Mesothelial cell of epicardium (in vitro differentiated cells): ENCODE results near the gene DENND1A. TPM values are rescaled to one million over a fixed set of nuclear protein-coding genes. Genes with fewer than 3 reads are reported as not detected.

Experiments used
- DNase-seq, 2 experiments: peaks; one replicate each; pipeline ENCODE4 v3.0.0; 2021; ENCODE audit warnings: low spot score in 2 of 2; ENCODE audit not compliant: unreplicated experiment in 2 of 2
- H3K27ac Mint-ChIP-seq: 2 replicates; pipeline ENCODE4 v1.8.0; 2021; ENCODE audit warnings: mixed read lengths
- H3K27me3 Mint-ChIP-seq: 2 replicates; pipeline ENCODE4 v1.8.0; 2021; ENCODE audit warnings: low read depth, mixed read lengths
- H3K36me3 Mint-ChIP-seq: 2 replicates; pipeline ENCODE4 v1.8.0; 2021; ENCODE audit warnings: mixed read lengths
- H3K4me1 Mint-ChIP-seq: 2 replicates; pipeline ENCODE4 v1.8.0; 2021; ENCODE audit warnings: mixed read lengths
- H3K4me3 Mint-ChIP-seq: 2 replicates; pipeline ENCODE4 v1.8.0; 2021; ENCODE audit warnings: mild to moderate bottlenecking, moderate library complexity, mixed read lengths
- H3K9me3 Mint-ChIP-seq: 2 replicates; pipeline ENCODE4 v1.8.0; 2021; ENCODE audit warnings: mixed read lengths
- total RNA-seq: library from RNA; stranded (reverse); gene quantifications from 3 replicates; pipeline ENCODE4 v1.2.1, GENCODE V29; 2021
- TF ChIP-seq, protein P1 (sequence below): fragments of 200-600 bp; sonication (generic); IDR thresholded peaks from one replicate; pipeline ENCODE4 v1.5.0; 2021; ENCODE audit warnings: antibody characterized with exemption; ENCODE audit not compliant: unreplicated experiment

Gene DENND1A
- total RNA-seq, 1 donor from 2014 or later = 23.4 TPM

GRCh38 chr9:123376218-123377071 lies 553.5 kb downstream of the DENND1A start:
- Mint-ChIP-seq H3K4me3 (no peak overlapping the region), H3K4me1 (peaks cover 68% of the 10 kb centered on the region), H3K36me3 (peaks cover 7% of the 10 kb centered on the region), H3K27ac (peak overlapping the region; percentile 82), H3K27me3 (peaks cover 3% of the 10 kb centered on the region), H3K9me3 (no peaks in the 10 kb centered on the region)
- TF ChIP-seq, protein P1, sequence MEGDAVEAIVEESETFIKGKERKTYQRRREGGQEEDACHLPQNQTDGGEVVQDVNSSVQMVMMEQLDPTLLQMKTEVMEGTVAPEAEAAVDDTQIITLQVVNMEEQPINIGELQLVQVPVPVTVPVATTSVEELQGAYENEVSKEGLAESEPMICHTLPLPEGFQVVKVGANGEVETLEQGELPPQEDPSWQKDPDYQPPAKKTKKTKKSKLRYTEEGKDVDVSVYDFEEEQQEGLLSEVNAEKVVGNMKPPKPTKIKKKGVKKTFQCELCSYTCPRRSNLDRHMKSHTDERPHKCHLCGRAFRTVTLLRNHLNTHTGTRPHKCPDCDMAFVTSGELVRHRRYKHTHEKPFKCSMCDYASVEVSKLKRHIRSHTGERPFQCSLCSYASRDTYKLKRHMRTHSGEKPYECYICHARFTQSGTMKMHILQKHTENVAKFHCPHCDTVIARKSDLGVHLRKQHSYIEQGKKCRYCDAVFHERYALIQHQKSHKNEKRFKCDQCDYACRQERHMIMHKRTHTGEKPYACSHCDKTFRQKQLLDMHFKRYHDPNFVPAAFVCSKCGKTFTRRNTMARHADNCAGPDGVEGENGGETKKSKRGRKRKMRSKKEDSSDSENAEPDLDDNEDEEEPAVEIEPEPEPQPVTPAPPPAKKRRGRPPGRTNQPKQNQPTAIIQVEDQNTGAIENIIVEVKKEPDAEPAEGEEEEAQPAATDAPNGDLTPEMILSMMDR = no peak
- DNase-seq = no peak

DNA sequence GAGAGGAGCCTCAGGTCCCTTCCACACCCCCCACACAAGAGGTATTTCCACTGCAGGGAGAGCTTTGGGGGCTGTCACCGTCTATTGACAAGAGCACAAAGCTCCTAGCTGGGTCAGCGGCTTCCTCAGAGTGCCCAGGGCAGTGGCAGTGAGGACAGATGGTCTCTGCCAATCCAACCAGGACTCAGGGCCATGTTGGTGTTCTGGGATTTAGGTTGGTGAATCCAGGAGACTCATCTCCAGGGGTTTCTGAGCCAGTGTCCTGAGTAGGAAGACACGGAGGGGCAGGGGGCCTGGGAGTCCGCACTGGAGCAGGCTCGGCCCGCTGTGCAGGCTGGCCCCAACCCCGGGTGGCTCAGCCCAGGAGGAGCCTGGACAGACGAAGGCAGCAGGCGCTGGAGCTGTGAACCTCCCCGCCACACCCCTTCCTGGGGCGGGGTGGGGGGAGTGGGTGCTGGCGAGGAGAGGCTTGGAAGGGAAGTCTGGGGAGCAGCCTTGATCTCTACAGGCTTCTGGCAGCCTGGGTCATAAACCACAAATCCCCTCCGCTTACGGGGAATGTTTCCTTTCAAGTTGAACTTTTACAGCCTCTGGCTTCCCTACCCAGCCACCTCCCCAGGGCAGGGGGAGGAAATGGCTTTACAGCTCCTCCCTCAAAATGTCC lies 554.3 kb downstream of the DENND1A start:
- H3K9me3 Mint-ChIP-seq = no peaks in the 10 kb centered on the region
- peaks cover 3% of the 10 kb centered on the region for H3K36me3 Mint-ChIP-seq
- DNase-seq = peak in 1 of 2 experiments; percentile 61
- H3K27ac Mint-ChIP-seq = peak overlapping the region; percentile 80
- peaks cover 3% of the 10 kb centered on the region for H3K27me3 Mint-ChIP-seq
- H3K4me1 Mint-ChIP-seq = peaks cover 64% of the 10 kb centered on the region
- TF ChIP-seq, protein P1 = no peak
- no peak overlapping the region for H3K4me3 Mint-ChIP-seq

DNA sequence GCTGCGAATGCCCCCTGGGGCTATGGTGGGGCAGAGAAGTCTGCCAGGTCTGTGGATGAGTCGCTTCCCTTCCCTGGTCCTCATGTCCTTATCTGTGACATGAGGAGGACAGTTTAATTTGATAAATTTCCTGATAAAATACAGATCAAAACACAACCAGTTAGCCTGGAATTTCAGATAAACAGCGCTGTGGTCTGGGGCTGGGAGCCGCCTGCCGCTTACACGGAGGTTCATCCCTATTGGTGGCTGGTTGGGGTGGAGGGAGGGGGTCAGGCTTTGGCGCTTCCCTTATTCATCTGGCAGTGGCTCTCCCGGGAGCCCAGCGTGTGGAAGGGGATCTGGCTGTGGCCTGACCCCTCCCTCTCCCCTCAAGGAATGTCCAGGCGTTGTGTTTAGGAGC lies 556.0 kb downstream of the DENND1A start:
- Mint-ChIP-seq H3K9me3 (no peaks in the 10 kb centered on the region), H3K4me1 (peaks cover 57% of the 10 kb centered on the region), H3K27ac (peak overlapping the region; percentile 72), H3K36me3 (peaks cover 7% of the 10 kb centered on the region), H3K4me3 (no peak overlapping the region), H3K27me3 (peaks cover 3% of the 10 kb centered on the region)
- peak in 1 of 2 experiments; percentile 66 for DNase-seq
- TF ChIP-seq, protein P1 = no peak

GRCh38 chr9:123373447-123373923 lies 556.4 kb downstream of the DENND1A start:
- Mint-ChIP-seq H3K4me1 (peaks cover 57% of the 10 kb centered on the region), H3K4me3 (no peak overlapping the region), H3K36me3 (peaks cover 7% of the 10 kb centered on the region), H3K27me3 (peaks cover 3% of the 10 kb centered on the region), H3K27ac (no peak overlapping the region), H3K9me3 (no peaks in the 10 kb centered on the region)
- TF ChIP-seq, protein P1 = no peak
- no peak for DNase-seq

GRCh38 chr9:123372766-123373446 lies 557.0 kb downstream of the DENND1A start:
- TF ChIP-seq, protein P1 = no peak
- Mint-ChIP-seq H3K27ac (peak overlapping the region; percentile 45), H3K27me3 (peaks cover 3% of the 10 kb centered on the region), H3K9me3 (no peaks in the 10 kb centered on the region), H3K4me1 (peaks cover 57% of the 10 kb centered on the region), H3K36me3 (peaks cover 7% of the 10 kb centered on the region), H3K4me3 (no peak overlapping the region)
- DNase-seq = no peak
